ENCODE data around the gene LILRA5. TPM values are rescaled to one million over a fixed set of nuclear protein-coding genes. Genes with fewer than 3 reads are reported as not detected.

The LILRA5 gene
- total RNA-seq, 1 donor from 2014 or later, result not detected

DNA sequence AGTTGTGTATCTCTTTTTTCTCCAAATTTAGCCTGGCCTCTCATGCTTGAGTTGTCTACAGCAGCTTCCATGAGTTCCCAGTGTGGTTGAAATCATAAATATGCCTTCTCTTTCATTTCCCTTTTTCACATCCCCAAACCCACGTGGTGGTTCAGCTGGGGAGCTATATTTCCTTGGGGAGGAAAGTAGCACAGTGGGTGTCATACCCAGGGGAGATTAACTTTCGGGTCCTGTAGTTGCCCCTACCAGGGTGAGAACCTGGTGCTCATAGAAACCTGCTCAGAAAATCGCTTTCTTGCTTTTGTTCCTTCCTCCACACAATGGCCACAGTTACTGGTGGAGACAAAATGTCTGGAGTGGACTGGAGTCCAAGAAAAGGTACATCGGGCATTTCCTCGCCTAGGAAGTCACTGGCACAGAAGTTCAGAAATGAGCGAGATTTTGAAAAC, 33.0 kb upstream of the LILRA5 start:
- no peak overlapping the region for H3K4me3 Mint-ChIP-seq (ENCODE audit: low read depth)
- H3K4me1 Mint-ChIP-seq (ENCODE audit: low read depth), result no peaks in the 10 kb centered on the region
- H3K36me3 Mint-ChIP-seq (ENCODE audit: insufficient read depth), result no peaks in the 10 kb centered on the region
- DNase-seq (ENCODE audit: low spot score, unreplicated experiment), result no peak
- H3K27me3 Mint-ChIP-seq, result peaks cover 38% of the 10 kb centered on the region
- TF ChIP-seq, protein P1, sequence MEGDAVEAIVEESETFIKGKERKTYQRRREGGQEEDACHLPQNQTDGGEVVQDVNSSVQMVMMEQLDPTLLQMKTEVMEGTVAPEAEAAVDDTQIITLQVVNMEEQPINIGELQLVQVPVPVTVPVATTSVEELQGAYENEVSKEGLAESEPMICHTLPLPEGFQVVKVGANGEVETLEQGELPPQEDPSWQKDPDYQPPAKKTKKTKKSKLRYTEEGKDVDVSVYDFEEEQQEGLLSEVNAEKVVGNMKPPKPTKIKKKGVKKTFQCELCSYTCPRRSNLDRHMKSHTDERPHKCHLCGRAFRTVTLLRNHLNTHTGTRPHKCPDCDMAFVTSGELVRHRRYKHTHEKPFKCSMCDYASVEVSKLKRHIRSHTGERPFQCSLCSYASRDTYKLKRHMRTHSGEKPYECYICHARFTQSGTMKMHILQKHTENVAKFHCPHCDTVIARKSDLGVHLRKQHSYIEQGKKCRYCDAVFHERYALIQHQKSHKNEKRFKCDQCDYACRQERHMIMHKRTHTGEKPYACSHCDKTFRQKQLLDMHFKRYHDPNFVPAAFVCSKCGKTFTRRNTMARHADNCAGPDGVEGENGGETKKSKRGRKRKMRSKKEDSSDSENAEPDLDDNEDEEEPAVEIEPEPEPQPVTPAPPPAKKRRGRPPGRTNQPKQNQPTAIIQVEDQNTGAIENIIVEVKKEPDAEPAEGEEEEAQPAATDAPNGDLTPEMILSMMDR (IDR thresholded peaks at IDR 0.05; ENCODE audit: unreplicated experiment), result no peak
- no peaks in the 10 kb centered on the region for H3K9me3 Mint-ChIP-seq (ENCODE audit: low read depth)
- no peak overlapping the region for H3K27ac Mint-ChIP-seq

DNA sequence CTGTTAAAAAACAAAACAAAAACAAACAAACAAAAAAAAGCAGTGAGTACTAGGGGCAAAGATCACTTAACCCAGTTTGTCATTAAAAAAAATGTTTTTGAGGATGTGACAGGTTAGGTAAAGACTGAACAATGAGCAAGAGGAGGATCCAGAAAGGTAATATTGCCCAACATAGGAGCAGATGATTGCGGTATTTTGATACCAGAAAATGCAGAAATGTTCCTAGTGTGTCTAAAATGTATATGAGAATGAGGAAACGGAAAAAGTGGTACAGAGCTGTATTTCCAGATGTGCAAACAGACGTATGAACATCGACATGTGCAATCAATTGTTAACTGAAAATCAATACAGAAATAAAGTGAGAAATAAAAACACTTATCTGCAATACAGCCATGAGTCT, 30.9 kb upstream of the LILRA5 start:
- H3K27me3 Mint-ChIP-seq, result peaks cover 30% of the 10 kb centered on the region
- H3K4me1 Mint-ChIP-seq (ENCODE audit: low read depth), result no peaks in the 10 kb centered on the region
- H3K36me3 Mint-ChIP-seq (ENCODE audit: insufficient read depth), result no peaks in the 10 kb centered on the region
- H3K27ac Mint-ChIP-seq, result no peak overlapping the region
- no peaks in the 10 kb centered on the region for H3K9me3 Mint-ChIP-seq (ENCODE audit: low read depth)
- no peak for DNase-seq (ENCODE audit: low spot score, unreplicated experiment)
- no peak overlapping the region for H3K4me3 Mint-ChIP-seq (ENCODE audit: low read depth)
- TF ChIP-seq, protein P1 (IDR thresholded peaks at IDR 0.05; ENCODE audit: unreplicated experiment), result no peak

DNA sequence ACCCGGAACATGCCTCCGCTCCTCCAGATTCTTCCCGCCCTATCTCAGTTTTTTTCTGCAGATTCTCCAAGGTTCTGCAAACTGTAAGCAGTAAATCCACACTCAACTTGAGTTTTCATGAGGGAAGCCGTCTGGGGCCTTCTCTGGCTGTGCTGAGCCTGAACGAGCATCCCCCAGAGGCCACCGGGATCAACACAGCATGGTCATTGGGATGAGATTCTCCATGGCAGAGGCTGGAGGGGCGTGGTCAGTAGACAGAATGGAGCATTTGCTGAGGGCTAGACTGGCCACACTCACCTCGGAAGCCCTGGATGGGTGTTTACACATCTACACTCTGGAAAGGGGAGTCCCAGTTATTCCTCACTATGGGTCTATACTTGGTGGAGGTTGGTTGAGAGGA, 28.3 kb upstream of the LILRA5 start:
- H3K36me3 Mint-ChIP-seq (ENCODE audit: insufficient read depth), result no peaks in the 10 kb centered on the region
- no peaks in the 10 kb centered on the region for H3K9me3 Mint-ChIP-seq (ENCODE audit: low read depth)
- peaks cover 13% of the 10 kb centered on the region for H3K27me3 Mint-ChIP-seq
- no peak overlapping the region for H3K4me3 Mint-ChIP-seq (ENCODE audit: low read depth)
- no peak for DNase-seq (ENCODE audit: low spot score, unreplicated experiment)
- H3K27ac Mint-ChIP-seq, result no peak overlapping the region
- TF ChIP-seq, protein P1 (IDR thresholded peaks at IDR 0.05; ENCODE audit: unreplicated experiment), result no peak
- H3K4me1 Mint-ChIP-seq (ENCODE audit: low read depth), result peaks cover 2% of the 10 kb centered on the region

GRCh38 chr19:54339646-54340358, 26.8 kb upstream of the LILRA5 start:
- peaks cover 2% of the 10 kb centered on the region for H3K4me1 Mint-ChIP-seq (ENCODE audit: low read depth)
- H3K4me3 Mint-ChIP-seq (ENCODE audit: low read depth), result no peak overlapping the region
- no peaks in the 10 kb centered on the region for H3K36me3 Mint-ChIP-seq (ENCODE audit: insufficient read depth)
- H3K9me3 Mint-ChIP-seq (ENCODE audit: low read depth), result no peaks in the 10 kb centered on the region
- H3K27me3 Mint-ChIP-seq, result peaks cover 9% of the 10 kb centered on the region
- TF ChIP-seq, protein P1 (IDR thresholded peaks at IDR 0.05; ENCODE audit: unreplicated experiment), result no peak
- no peak overlapping the region for H3K27ac Mint-ChIP-seq
- no peak for DNase-seq (ENCODE audit: low spot score, unreplicated experiment)

DNA sequence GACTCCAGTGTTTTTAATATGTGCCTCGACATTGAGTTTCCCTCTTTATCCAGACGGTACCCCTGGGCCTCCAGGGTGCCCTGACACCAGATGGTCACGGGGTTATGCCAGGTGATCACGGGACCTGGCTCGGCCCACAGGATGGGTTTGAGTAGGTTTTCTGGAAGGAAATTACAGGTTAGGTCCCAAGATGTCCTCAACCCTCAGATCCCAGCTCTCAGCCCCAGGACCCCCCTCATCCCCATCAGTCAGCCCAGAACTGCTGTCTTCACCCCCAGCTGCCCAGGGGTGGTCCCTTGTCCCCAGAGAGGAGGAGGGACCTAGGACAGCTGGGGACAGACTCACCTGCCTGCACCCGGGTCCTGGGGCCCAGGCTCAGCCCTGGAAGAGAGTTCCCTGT, 25.6 kb upstream of the LILRA5 start:
- DNase-seq (ENCODE audit: low spot score, unreplicated experiment), result no peak
- Mint-ChIP-seq H3K27me3 (peaks cover 17% of the 10 kb centered on the region), H3K4me1 (ENCODE audit: low read depth) (peaks cover 2% of the 10 kb centered on the region), H3K36me3 (ENCODE audit: insufficient read depth) (no peaks in the 10 kb centered on the region), H3K9me3 (ENCODE audit: low read depth) (no peaks in the 10 kb centered on the region), H3K27ac (no peak overlapping the region), H3K4me3 (ENCODE audit: low read depth) (no peak overlapping the region)
- TF ChIP-seq, protein P1 (IDR thresholded peaks at IDR 0.05; ENCODE audit: unreplicated experiment), result no peak
